GM12873 (cell line): ENCODE data around the gene GRIFIN.

ENCODE experiments used
- CTCF ChIP-seq: IDR thresholded peaks from 2 replicates; pipeline ENCODE4 v1.5.1; 2012; ENCODE audit warnings: low read depth, mild to moderate bottlenecking, moderate library complexity, low read length, control low read depth; ENCODE audit not compliant: insufficient read depth; ENCODE audit errors: missing control alignments

The GRIFIN gene

GRCh38 chr7:2495418-2496299 is 19.5 kb upstream of the GRIFIN start:
- no peak for TF ChIP-seq CTCF

- no peak for TF ChIP-seq CTCF
Measured at GRCh38 chr7:2494191-2495130, 18.3 kb upstream of the GRIFIN start.

GRCh38 chr7:2493205-2494164 is 17.3 kb upstream of the GRIFIN start:
- no peak for TF ChIP-seq CTCF

- TF ChIP-seq CTCF, result no peak
Measured at GRCh38 chr7:2492038-2492437, 15.8 kb upstream of the GRIFIN start.

GRCh38 chr7:2490181-2490651 is 14.0 kb upstream of the GRIFIN start:
- TF ChIP-seq CTCF, result no peak

GRCh38 chr7:2488681-2489080 is 12.5 kb upstream of the GRIFIN start:
- no peak for TF ChIP-seq CTCF
